ENCODE data around the gene SYK.

DNA sequence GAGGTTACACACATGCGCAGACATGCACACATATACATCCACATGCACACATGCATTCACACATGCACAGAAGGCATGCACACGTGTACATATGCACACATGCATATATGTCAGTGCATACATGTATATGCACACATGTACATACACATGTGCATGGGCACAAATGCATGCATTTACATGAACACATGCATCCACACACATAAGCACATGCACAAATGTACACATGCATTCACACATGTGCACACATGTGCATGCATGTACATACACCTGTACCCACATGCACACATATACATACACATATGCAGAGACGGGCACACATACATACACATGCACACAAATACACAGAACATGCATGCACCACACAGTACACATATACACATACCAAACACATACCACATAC is 97.7 kb downstream of the SYK start:
- no peak; the same call in 1 of the 2 replicates for TF ChIP-seq POLR2AphosphoS5 (IDR thresholded peaks at IDR 0.05; ENCODE audit: low read depth, low read length)
- no peak for TF ChIP-seq POLR2A (IDR thresholded peaks at IDR 0.05; ENCODE audit: low read depth, low read length)
- no peak for TF ChIP-seq SPI1 (IDR thresholded peaks at IDR 0.05; ENCODE audit: low read depth, low read length)
- TF ChIP-seq TAF1 (IDR thresholded peaks at IDR 0.05; ENCODE audit: low read depth, low read length), result no peak
- no peak for TF ChIP-seq PAX5 (IDR thresholded peaks at IDR 0.05; ENCODE audit: insufficient read depth, low read length, severe bottlenecking)
- no peak for TF ChIP-seq POU2F2 (IDR thresholded peaks at IDR 0.05; ENCODE audit: low read depth, low read length)

Measured in GM12891 (cell line).